Measurements from ENCODE around the gene C8B. TPM values are rescaled to one million over a fixed set of nuclear protein-coding genes. Genes with fewer than 3 reads are reported as not detected.

Gene C8B
- total RNA-seq, 1 experiment from 2014 or later = not detected

DNA sequence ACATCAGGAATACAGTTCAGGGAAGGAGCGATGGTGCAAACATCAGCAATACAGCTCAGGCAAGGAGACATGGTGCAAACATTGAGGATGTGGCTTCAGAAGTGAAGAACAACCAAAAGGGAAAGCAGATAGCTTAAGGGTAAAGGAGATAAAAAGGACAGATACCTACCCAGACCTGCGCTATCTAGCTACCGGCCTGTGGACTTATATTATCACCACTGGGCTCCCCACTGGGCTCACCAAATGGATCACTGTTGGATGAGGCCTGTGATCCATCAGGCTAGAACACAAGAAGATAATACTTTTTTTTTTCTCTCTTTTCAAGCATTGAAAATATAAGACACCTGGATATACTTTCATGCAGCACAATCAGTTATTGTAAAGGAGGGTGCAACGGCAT lies 44.7 kb upstream of the C8B start:
- Mint-ChIP-seq H3K27ac (no peak overlapping the region), H3K36me3 (ENCODE audit: insufficient read depth in 1 of 3, low read depth in 3 of 3) (no peaks in the 10 kb centered on the region; a peak in 1 of 7 replicates), H3K4me1 (no peaks in the 10 kb centered on the region), H3K27me3 (ENCODE audit: low read depth) (no peaks in the 10 kb centered on the region), H3K4me3 (no peak overlapping the region), H3K9me3 (no peaks in the 10 kb centered on the region)
- Histone ChIP-seq H2AFZ (ENCODE audit: low read length) (no peak overlapping the region), H3K27me3 (ENCODE audit: insufficient read depth, low read length) (no peaks in the 10 kb centered on the region), H3K18ac (ENCODE audit: insufficient read length, low read depth, low read length) (no peak overlapping the region), H3T11ph (ENCODE audit: low read length) (no peak overlapping the region), H3K79me2 (ENCODE audit: insufficient read depth, low read length) (no peaks in the 10 kb centered on the region), H3K4me1 (ENCODE audit: insufficient read depth, low read length) (no peaks in the 10 kb centered on the region), H3K23ac (ENCODE audit: insufficient read length, low read depth, low read length) (no peak overlapping the region), H2BK20ac (ENCODE audit: low read depth, low read length, poor library complexity, severe bottlenecking) (no peak overlapping the region), H4K91ac (ENCODE audit: insufficient read length, low read depth, low read length) (no peak overlapping the region), H3K4ac (ENCODE audit: low read depth, low read length) (no peak overlapping the region), H3K9ac (ENCODE audit: extremely low read depth, insufficient read length, low read length) (no peak overlapping the region), H4K5ac (ENCODE audit: insufficient read length, low read depth, low read length) (no peak overlapping the region), H2BK15ac (ENCODE audit: low read depth, low read length) (no peak overlapping the region), H2BK120ac (ENCODE audit: low read depth, low read length, poor library complexity, severe bottlenecking) (no peak overlapping the region), H3K14ac (ENCODE audit: insufficient read depth, low read length) (no peak overlapping the region), H3K4me2 (ENCODE audit: insufficient read depth, insufficient read length, low read length) (no peak overlapping the region), H2BK12ac (ENCODE audit: insufficient read length, low read depth, low read length) (no peak overlapping the region), H2BK5ac (ENCODE audit: insufficient read length, low read length) (no peak overlapping the region), H3K79me1 (ENCODE audit: insufficient read depth, low read depth, low read length, poor library complexity, severe bottlenecking) (no peaks in the 10 kb centered on the region), H2AK5ac (ENCODE audit: insufficient read length, low read length) (no peak overlapping the region), H4K8ac (replicated peaks; ENCODE audit: insufficient read length, low read depth, low read length) (no peak overlapping the region), H3K27ac (ENCODE audit: insufficient read length, low read depth, low read length) (no peak overlapping the region), H3K56ac (ENCODE audit: insufficient read length, low read depth, low read length) (no peak overlapping the region), H4K20me1 (ENCODE audit: control insufficient read depth, insufficient read depth, insufficient read length) (no peaks in the 10 kb centered on the region), H3K9me3 (ENCODE audit: control insufficient read depth, low read depth, low read length) (no peaks in the 10 kb centered on the region), H3K23me2 (ENCODE audit: insufficient read length, low read depth, low read length, poor library complexity, severe bottlenecking) (no peaks in the 10 kb centered on the region)
- no CpG with 5 or more reads among the region's 4 CpGs for WGBS (ENCODE audit: extremely low coverage, insufficient read length, low lambda C conversion rate)
- no peak for DNase-seq
- TF ChIP-seq, protein P1, sequence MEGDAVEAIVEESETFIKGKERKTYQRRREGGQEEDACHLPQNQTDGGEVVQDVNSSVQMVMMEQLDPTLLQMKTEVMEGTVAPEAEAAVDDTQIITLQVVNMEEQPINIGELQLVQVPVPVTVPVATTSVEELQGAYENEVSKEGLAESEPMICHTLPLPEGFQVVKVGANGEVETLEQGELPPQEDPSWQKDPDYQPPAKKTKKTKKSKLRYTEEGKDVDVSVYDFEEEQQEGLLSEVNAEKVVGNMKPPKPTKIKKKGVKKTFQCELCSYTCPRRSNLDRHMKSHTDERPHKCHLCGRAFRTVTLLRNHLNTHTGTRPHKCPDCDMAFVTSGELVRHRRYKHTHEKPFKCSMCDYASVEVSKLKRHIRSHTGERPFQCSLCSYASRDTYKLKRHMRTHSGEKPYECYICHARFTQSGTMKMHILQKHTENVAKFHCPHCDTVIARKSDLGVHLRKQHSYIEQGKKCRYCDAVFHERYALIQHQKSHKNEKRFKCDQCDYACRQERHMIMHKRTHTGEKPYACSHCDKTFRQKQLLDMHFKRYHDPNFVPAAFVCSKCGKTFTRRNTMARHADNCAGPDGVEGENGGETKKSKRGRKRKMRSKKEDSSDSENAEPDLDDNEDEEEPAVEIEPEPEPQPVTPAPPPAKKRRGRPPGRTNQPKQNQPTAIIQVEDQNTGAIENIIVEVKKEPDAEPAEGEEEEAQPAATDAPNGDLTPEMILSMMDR (conservative IDR thresholded peaks at IDR 0.05) = no peak

Data from H9 (cell line).